ENCODE data around the gene ANXA11.
"Not testable (repeated sequence)": the region's sequence is repeated elsewhere in the genome, so short reads cannot be mapped to it uniquely, and the experiment has no call there.

The ANXA11 gene

GRCh38 chr10:80140251-80140650, 65.1 kb downstream of the ANXA11 start:
- no peaks in the 10 kb centered on the region for H3K36me3 ChIP-seq (ENCODE audit: control insufficient read depth, insufficient read depth, low read length)
- H3K4me1 ChIP-seq (ENCODE audit: control insufficient read depth, insufficient read depth, low read length) = peaks cover 2% of the 10 kb centered on the region; the same call in 1 of the 2 replicates
- H3K27me3 ChIP-seq (ENCODE audit: control insufficient read depth, insufficient read depth, low read length) = no peaks in the 10 kb centered on the region
- no peak overlapping the region for H3K4me3 ChIP-seq (ENCODE audit: low read depth, low read length)
- H3K9ac ChIP-seq (ENCODE audit: low read depth, low read length) = no peak overlapping the region
- H3K9me3 ChIP-seq (ENCODE audit: control insufficient read depth, insufficient read depth, low read length) = no peaks in the 10 kb centered on the region
- no peak overlapping the region for H3K27ac ChIP-seq (ENCODE audit: low read depth, low read length)

- Histone ChIP-seq H3K36me3 (ENCODE audit: control insufficient read depth, insufficient read depth, low read length) (no peaks in the 10 kb centered on the region), H3K4me3 (ENCODE audit: low read depth, low read length) (no peak overlapping the region)
These were observed 66.1 kb downstream of the ANXA11 start for GRCh38 chr10:80139265-80139664.

GRCh38 chr10:80137920-80138319, 67.4 kb downstream of the ANXA11 start:
- H3K27me3 ChIP-seq (ENCODE audit: control insufficient read depth, insufficient read depth, low read length) = peaks cover 7% of the 10 kb centered on the region
- H3K36me3 ChIP-seq (ENCODE audit: control insufficient read depth, insufficient read depth, low read length) = no peaks in the 10 kb centered on the region
- H3K9ac ChIP-seq (ENCODE audit: low read depth, low read length) = no peak overlapping the region
- no peak overlapping the region for H3K27ac ChIP-seq (ENCODE audit: low read depth, low read length)
- no peak overlapping the region for H3K4me3 ChIP-seq (ENCODE audit: low read depth, low read length)
- H3K9me3 ChIP-seq (ENCODE audit: control insufficient read depth, insufficient read depth, low read length) = no peaks in the 10 kb centered on the region
- H3K4me1 ChIP-seq (ENCODE audit: control insufficient read depth, insufficient read depth, low read length) = peaks cover 6% of the 10 kb centered on the region; the same call in 1 of the 2 replicates

More at GRCh38 chr10:80139265-80139664, 66.1 kb downstream of the ANXA11 start:
- Histone ChIP-seq H3K27me3 (ENCODE audit: control insufficient read depth, insufficient read depth, low read length) (no peaks in the 10 kb centered on the region), H3K9me3 (ENCODE audit: control insufficient read depth, insufficient read depth, low read length) (no peaks in the 10 kb centered on the region), H3K4me1 (ENCODE audit: control insufficient read depth, insufficient read depth, low read length) (peaks cover 2% of the 10 kb centered on the region; the same call in 1 of the 2 replicates), H3K9ac (ENCODE audit: low read depth, low read length) (no peak overlapping the region), H3K27ac (ENCODE audit: low read depth, low read length) (no peak overlapping the region)

GRCh38 chr10:80137031-80137862, 68.1 kb downstream of the ANXA11 start:
- Histone ChIP-seq H3K4me1 (ENCODE audit: control insufficient read depth, insufficient read depth, low read length) (peaks cover 7% of the 10 kb centered on the region; the same call in 1 of the 2 replicates), H3K9me3 (ENCODE audit: control insufficient read depth, insufficient read depth, low read length) (no peaks in the 10 kb centered on the region), H3K36me3 (ENCODE audit: control insufficient read depth, insufficient read depth, low read length) (no peaks in the 10 kb centered on the region), H3K9ac (ENCODE audit: low read depth, low read length) (no peak overlapping the region), H3K27me3 (ENCODE audit: control insufficient read depth, insufficient read depth, low read length) (peaks cover 12% of the 10 kb centered on the region), H3K4me3 (ENCODE audit: low read depth, low read length) (no peak overlapping the region), H3K27ac (ENCODE audit: low read depth, low read length) (no peak overlapping the region)

- H3K9me3 ChIP-seq (ENCODE audit: control insufficient read depth, insufficient read depth, low read length) = no peaks in the 10 kb centered on the region
- peaks cover 20% of the 10 kb centered on the region for H3K27me3 ChIP-seq (ENCODE audit: control insufficient read depth, insufficient read depth, low read length)
- no peaks in the 10 kb centered on the region for H3K36me3 ChIP-seq (ENCODE audit: control insufficient read depth, insufficient read depth, low read length)
- H3K4me1 ChIP-seq (ENCODE audit: control insufficient read depth, insufficient read depth, low read length) = peaks cover 12% of the 10 kb centered on the region
- no peak overlapping the region for H3K4me3 ChIP-seq (ENCODE audit: low read depth, low read length)
- no peak overlapping the region for H3K27ac ChIP-seq (ENCODE audit: low read depth, low read length)
- no peak overlapping the region for H3K9ac ChIP-seq (ENCODE audit: low read depth, low read length)
These were observed 69.2 kb downstream of the ANXA11 start for GRCh38 chr10:80136134-80136571.

GRCh38 chr10:80133687-80134086, 71.7 kb downstream of the ANXA11 start:
- H3K27me3 ChIP-seq (ENCODE audit: control insufficient read depth, insufficient read depth, low read length) = peaks cover 20% of the 10 kb centered on the region
- H3K27ac ChIP-seq (ENCODE audit: low read depth, low read length); H3K4me3 ChIP-seq (ENCODE audit: low read depth, low read length): not testable (repeated sequence)

GRCh38 chr10:80133206-80133605, 72.1 kb downstream of the ANXA11 start:
- H3K4me1 ChIP-seq (ENCODE audit: control insufficient read depth, insufficient read depth, low read length) = peaks cover 13% of the 10 kb centered on the region
- H3K27ac ChIP-seq (ENCODE audit: low read depth, low read length) = no peak overlapping the region
- H3K27me3 ChIP-seq (ENCODE audit: control insufficient read depth, insufficient read depth, low read length) = peaks cover 20% of the 10 kb centered on the region
- H3K4me3 ChIP-seq (ENCODE audit: low read depth, low read length) = peak overlapping the region; percentile 64
- no peaks in the 10 kb centered on the region for H3K36me3 ChIP-seq (ENCODE audit: control insufficient read depth, insufficient read depth, low read length)
- no peaks in the 10 kb centered on the region for H3K9me3 ChIP-seq (ENCODE audit: control insufficient read depth, insufficient read depth, low read length)
- H3K9ac ChIP-seq (ENCODE audit: low read depth, low read length) = no peak overlapping the region; the same call in 1 of the 2 replicates

More at GRCh38 chr10:80133687-80134086, 71.7 kb downstream of the ANXA11 start:
- H3K9ac ChIP-seq (ENCODE audit: low read depth, low read length); H3K9me3 ChIP-seq (ENCODE audit: control insufficient read depth, insufficient read depth, low read length); H3K36me3 ChIP-seq (ENCODE audit: control insufficient read depth, insufficient read depth, low read length): not testable (repeated sequence)
- H3K4me1 ChIP-seq (ENCODE audit: control insufficient read depth, insufficient read depth, low read length) = peaks cover 13% of the 10 kb centered on the region

- peak within 1 kb of the TSS; percentile 7 for H3K9ac ChIP-seq (ENCODE audit: low read depth, low read length)
- H3K27ac ChIP-seq (ENCODE audit: low read depth, low read length) = peak within 1 kb of the TSS; percentile 50
- peaks cover 11% of the 10 kb centered on the region for H3K4me1 ChIP-seq (ENCODE audit: control insufficient read depth, insufficient read depth, low read length)
- H3K36me3 ChIP-seq (ENCODE audit: control insufficient read depth, insufficient read depth, low read length) = no peaks in the 10 kb centered on the region
- peaks cover 20% of the 10 kb centered on the region for H3K27me3 ChIP-seq (ENCODE audit: control insufficient read depth, insufficient read depth, low read length)
- H3K4me3 ChIP-seq (ENCODE audit: low read depth, low read length) = peak within 1 kb of the TSS; percentile 64
- no peaks in the 10 kb centered on the region for H3K9me3 ChIP-seq (ENCODE audit: control insufficient read depth, insufficient read depth, low read length)
These were observed 72.8 kb downstream of the ANXA11 start, which contains the start of gene PLAC9 for GRCh38 chr10:80132299-80133139. Gene PLAC9 (plus strand): TSS chr10:80132730. CDS start chr10:80132763, 33 bp downstream.

- H3K27ac ChIP-seq (ENCODE audit: low read depth, low read length) = peak overlapping the region; percentile 50
- H3K36me3 ChIP-seq (ENCODE audit: control insufficient read depth, insufficient read depth, low read length) = no peaks in the 10 kb centered on the region
- H3K9ac ChIP-seq (ENCODE audit: low read depth, low read length) = no peak overlapping the region
- no peaks in the 10 kb centered on the region for H3K9me3 ChIP-seq (ENCODE audit: control insufficient read depth, insufficient read depth, low read length)
- peaks cover 11% of the 10 kb centered on the region for H3K4me1 ChIP-seq (ENCODE audit: control insufficient read depth, insufficient read depth, low read length)
- H3K27me3 ChIP-seq (ENCODE audit: control insufficient read depth, insufficient read depth, low read length) = peaks cover 20% of the 10 kb centered on the region
- no peak overlapping the region for H3K4me3 ChIP-seq (ENCODE audit: low read depth, low read length)
These were observed 73.8 kb downstream of the ANXA11 start for GRCh38 chr10:80131499-80131901.

GRCh38 chr10:80126876-80127275, 78.5 kb downstream of the ANXA11 start:
- Histone ChIP-seq H3K27me3 (ENCODE audit: control insufficient read depth, insufficient read depth, low read length) (peaks cover 4% of the 10 kb centered on the region), H3K9me3 (ENCODE audit: control insufficient read depth, insufficient read depth, low read length) (no peaks in the 10 kb centered on the region), H3K9ac (ENCODE audit: low read depth, low read length) (no peak overlapping the region), H3K4me3 (ENCODE audit: low read depth, low read length) (no peak overlapping the region), H3K36me3 (ENCODE audit: control insufficient read depth, insufficient read depth, low read length) (no peaks in the 10 kb centered on the region), H3K27ac (ENCODE audit: low read depth, low read length) (no peak overlapping the region), H3K4me1 (ENCODE audit: control insufficient read depth, insufficient read depth, low read length) (peaks cover 6% of the 10 kb centered on the region)
